ENCODE measurements around the gene RDX. TPM values are rescaled to one million over a fixed set of nuclear protein-coding genes. Genes with fewer than 3 reads are reported as not detected.

Gene RDX
- total RNA-seq, 1 donor from 2014 or later, result 225 TPM

DNA sequence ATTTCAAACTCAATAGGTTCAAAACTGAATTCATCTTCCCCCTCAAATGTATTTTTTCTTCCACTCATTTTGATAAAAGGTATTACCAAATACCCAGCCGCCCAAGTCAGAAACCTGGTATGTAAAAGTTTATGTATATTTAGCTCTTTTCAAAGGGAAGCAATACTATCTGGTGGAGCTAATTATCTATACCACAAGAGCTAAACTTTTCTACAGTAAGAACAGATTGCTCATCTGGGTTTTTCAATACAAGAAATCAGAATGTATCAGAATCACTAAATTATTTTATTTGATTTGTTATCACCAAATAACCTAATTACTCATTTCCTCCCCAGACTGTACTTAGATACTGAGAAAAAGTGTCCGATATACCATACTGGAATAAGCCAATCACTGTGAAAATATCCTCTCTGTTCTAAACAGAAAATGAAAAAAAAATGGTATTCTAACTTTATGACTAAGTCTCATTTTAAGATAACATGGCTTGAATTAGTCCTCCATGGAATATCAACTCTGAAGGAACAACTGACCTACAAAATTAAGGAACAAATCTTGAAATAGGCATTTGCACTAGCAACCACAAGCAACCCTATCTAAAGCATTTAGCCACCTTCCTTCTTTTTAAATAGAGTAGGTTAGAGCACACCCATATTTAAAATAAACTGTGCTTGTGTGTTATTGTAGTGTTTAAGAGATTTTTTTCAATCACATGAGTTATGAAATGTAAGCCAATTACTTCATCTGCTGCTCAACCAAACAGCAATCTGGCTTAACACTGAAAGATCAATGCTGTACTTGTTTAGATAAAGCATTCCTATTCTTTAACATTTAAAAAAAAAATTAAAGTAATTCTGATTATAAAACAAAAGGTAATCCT, 35.0 kb downstream of the RDX start:
- H3K36me3 Mint-ChIP-seq (ENCODE audit: low read depth, unreplicated experiment), result peaks cover 23% of the 10 kb centered on the region
- H3K27me3 Mint-ChIP-seq (ENCODE audit: unreplicated experiment), result no peaks in the 10 kb centered on the region
- H3K27ac Mint-ChIP-seq (ENCODE audit: unreplicated experiment), result no peak overlapping the region
- TF ChIP-seq, protein P1, sequence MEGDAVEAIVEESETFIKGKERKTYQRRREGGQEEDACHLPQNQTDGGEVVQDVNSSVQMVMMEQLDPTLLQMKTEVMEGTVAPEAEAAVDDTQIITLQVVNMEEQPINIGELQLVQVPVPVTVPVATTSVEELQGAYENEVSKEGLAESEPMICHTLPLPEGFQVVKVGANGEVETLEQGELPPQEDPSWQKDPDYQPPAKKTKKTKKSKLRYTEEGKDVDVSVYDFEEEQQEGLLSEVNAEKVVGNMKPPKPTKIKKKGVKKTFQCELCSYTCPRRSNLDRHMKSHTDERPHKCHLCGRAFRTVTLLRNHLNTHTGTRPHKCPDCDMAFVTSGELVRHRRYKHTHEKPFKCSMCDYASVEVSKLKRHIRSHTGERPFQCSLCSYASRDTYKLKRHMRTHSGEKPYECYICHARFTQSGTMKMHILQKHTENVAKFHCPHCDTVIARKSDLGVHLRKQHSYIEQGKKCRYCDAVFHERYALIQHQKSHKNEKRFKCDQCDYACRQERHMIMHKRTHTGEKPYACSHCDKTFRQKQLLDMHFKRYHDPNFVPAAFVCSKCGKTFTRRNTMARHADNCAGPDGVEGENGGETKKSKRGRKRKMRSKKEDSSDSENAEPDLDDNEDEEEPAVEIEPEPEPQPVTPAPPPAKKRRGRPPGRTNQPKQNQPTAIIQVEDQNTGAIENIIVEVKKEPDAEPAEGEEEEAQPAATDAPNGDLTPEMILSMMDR (IDR thresholded peaks at IDR 0.05; ENCODE audit: unreplicated experiment), result no peak
- no peak for DNase-seq (ENCODE audit: low spot score)
- H3K4me1 Mint-ChIP-seq (ENCODE audit: unreplicated experiment), result no peaks in the 10 kb centered on the region
- H3K4me3 Mint-ChIP-seq (ENCODE audit: unreplicated experiment), result no peak overlapping the region
- no peaks in the 10 kb centered on the region for H3K9me3 Mint-ChIP-seq (ENCODE audit: unreplicated experiment)

DNA sequence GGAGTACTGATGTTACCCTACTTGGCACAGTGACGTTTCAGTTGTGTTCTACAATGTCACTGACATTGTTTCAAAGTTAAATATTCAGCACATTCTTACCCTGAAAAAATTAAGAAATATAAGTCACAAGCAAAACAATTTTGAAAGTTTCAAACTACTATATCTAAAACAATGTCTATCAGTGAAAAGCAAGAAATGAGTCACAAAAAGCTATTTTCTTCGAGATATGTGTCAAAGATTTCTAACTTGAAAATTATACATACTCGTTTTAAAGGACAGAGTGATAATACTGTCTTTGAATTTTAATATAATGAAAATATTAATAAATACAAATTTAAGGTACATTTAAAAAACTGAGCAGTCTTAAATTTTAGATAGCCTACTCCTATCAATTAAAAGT, 42.9 kb downstream of the RDX start:
- no peaks in the 10 kb centered on the region for H3K9me3 Mint-ChIP-seq (ENCODE audit: unreplicated experiment)
- no peak overlapping the region for H3K4me3 Mint-ChIP-seq (ENCODE audit: unreplicated experiment)

DNA sequence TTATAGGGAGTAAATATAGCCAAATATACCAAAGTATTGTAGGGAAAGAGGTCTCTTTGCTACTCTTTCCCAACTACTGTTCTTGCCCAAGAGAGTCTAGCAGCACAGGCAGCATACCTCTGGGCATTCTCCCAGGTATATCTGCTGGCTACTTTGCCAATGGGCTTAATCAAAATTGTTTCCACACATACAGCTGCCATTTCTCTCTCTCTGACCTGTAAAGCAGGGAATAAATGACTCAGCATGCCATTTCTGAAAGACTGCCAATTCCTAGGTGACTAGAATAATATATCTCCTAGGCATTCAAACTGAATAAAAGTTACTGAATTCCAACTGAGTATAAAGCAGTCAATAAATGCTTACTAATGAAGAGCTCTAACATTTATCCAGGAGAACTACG, 44.6 kb downstream of the RDX start:
- no peaks in the 10 kb centered on the region for H3K4me1 Mint-ChIP-seq (ENCODE audit: unreplicated experiment)
- peaks cover 5% of the 10 kb centered on the region for H3K27me3 Mint-ChIP-seq (ENCODE audit: unreplicated experiment)
- TF ChIP-seq, protein P1 (IDR thresholded peaks at IDR 0.05; ENCODE audit: unreplicated experiment), result no peak
- no peak overlapping the region for H3K4me3 Mint-ChIP-seq (ENCODE audit: unreplicated experiment)
- no peaks in the 10 kb centered on the region for H3K9me3 Mint-ChIP-seq (ENCODE audit: unreplicated experiment)
- H3K27ac Mint-ChIP-seq (ENCODE audit: unreplicated experiment), result no peak overlapping the region
- H3K36me3 Mint-ChIP-seq (ENCODE audit: low read depth, unreplicated experiment), result peaks cover 14% of the 10 kb centered on the region
- no peak for DNase-seq (ENCODE audit: low spot score)

More for the DNA sequence above, 42.9 kb downstream of the RDX start:
- Mint-ChIP-seq H3K36me3 (ENCODE audit: low read depth, unreplicated experiment) (peaks cover 14% of the 10 kb centered on the region), H3K27me3 (ENCODE audit: unreplicated experiment) (peaks cover 5% of the 10 kb centered on the region), H3K4me1 (ENCODE audit: unreplicated experiment) (no peaks in the 10 kb centered on the region), H3K27ac (ENCODE audit: unreplicated experiment) (no peak overlapping the region)
- TF ChIP-seq, protein P1 (IDR thresholded peaks at IDR 0.05; ENCODE audit: unreplicated experiment), result no peak
- no peak for DNase-seq (ENCODE audit: low spot score)

DNA sequence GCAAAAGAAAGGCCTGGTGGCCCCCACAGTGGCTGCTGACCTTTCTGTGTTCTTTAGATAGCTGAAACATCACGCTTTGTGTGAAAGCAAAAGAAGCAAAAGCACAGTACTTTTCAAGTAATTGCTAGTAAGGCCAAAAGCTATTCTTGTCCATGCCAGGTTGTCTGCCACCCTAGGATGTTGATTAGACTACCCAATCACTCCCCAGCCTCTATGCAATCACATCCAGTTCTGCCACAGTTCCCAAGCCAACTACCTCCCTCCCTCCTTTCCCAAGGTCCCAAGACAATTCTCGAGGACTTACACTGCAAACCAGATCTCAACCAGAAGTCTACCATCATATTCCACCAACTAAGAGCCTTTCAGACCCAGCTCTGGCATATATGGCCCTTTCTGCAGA, 46.2 kb downstream of the RDX start:
- Mint-ChIP-seq H3K27ac (ENCODE audit: unreplicated experiment) (no peak overlapping the region), H3K9me3 (ENCODE audit: unreplicated experiment) (no peaks in the 10 kb centered on the region), H3K4me3 (ENCODE audit: unreplicated experiment) (no peak overlapping the region), H3K4me1 (ENCODE audit: unreplicated experiment) (no peaks in the 10 kb centered on the region), H3K36me3 (ENCODE audit: low read depth, unreplicated experiment) (peaks cover 14% of the 10 kb centered on the region), H3K27me3 (ENCODE audit: unreplicated experiment) (peaks cover 5% of the 10 kb centered on the region)
- TF ChIP-seq, protein P1 (IDR thresholded peaks at IDR 0.05; ENCODE audit: unreplicated experiment), result no peak
- no peak for DNase-seq (ENCODE audit: low spot score)

DNA sequence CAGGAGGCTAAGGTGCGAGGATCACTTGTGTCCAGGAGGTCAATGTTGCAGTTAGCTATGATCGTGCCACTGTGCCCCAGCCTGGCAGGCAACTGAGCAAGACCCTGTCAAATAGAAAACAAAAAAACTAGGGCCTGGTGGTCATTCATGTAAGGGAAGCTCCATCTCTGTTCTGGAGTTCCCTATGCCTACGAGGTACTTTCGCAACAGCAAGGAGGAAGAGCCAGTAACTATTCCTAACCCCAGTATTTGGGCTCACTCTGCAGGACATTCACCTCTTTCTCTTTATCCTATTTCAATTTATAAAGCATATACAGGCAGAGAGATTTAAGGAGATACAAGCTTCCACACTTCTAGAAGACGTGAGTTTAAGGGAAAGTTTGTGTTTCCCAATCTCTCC, 46.6 kb downstream of the RDX start:
- no peaks in the 10 kb centered on the region for H3K9me3 Mint-ChIP-seq (ENCODE audit: unreplicated experiment)
- no peak overlapping the region for H3K27ac Mint-ChIP-seq (ENCODE audit: unreplicated experiment)

More for the DNA sequence above, 46.6 kb downstream of the RDX start:
- Mint-ChIP-seq H3K27me3 (ENCODE audit: unreplicated experiment) (peaks cover 5% of the 10 kb centered on the region), H3K36me3 (ENCODE audit: low read depth, unreplicated experiment) (peaks cover 14% of the 10 kb centered on the region), H3K4me3 (ENCODE audit: unreplicated experiment) (no peak overlapping the region), H3K4me1 (ENCODE audit: unreplicated experiment) (no peaks in the 10 kb centered on the region)
- DNase-seq (ENCODE audit: low spot score), result no peak
- TF ChIP-seq, protein P1 (IDR thresholded peaks at IDR 0.05; ENCODE audit: unreplicated experiment), result no peak

Measured in endothelial cell (in vitro differentiated cells).